HG02623 (cell line): ENCODE data around the gene PRDM16.

Experiments
- ATAC-seq: cut with Tn5 transposase; IDR thresholded peaks from one replicate; pipeline ENCODE4 v1.9.1; 2021; ENCODE audit warnings: moderate library complexity; ENCODE audit not compliant: unreplicated experiment

The PRDM16 gene

DNA sequence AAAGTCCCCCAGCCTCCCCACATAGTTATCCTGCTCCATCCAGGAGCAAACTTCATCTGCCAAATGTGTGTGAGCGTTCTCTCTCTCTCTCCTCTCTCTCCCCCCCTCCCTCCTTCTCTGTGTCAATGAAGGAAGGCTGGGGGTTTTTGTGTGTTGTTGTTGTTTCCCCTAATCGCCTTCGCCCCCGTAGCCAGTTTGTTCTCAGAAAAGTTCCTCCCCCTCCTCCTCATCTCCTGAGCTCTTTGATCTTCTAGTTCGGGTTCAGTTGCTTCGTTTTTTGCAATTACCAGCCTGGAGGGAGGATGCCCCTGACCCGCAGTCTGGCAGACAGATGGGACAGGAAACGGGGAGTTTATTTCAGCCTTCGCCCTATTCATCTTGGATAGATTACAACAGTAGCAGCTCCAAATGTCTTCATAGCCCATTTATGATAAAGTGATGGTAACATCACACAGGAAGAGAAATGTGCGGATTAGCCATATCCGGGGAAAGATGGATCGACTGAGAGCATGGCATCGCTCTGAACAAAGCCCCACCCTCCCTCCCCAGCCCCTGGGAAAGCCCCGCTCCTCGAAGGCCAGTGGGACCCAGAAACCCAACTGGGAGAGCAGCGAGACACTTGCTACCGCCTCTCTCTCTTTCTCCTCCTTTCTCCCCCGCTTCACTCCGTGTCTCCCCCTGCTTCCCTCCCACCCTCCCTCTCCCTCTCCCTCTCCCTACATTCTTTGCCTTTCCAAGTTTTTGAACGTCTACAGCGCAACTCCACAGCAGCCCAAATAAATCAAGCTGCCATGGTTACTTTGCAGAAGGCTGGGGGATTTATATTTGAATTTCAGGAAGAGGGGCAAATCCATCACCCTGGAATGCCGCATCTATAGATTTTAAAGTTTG is 245.7 kb downstream of the PRDM16 start:
- ATAC-seq = no peak

DNA sequence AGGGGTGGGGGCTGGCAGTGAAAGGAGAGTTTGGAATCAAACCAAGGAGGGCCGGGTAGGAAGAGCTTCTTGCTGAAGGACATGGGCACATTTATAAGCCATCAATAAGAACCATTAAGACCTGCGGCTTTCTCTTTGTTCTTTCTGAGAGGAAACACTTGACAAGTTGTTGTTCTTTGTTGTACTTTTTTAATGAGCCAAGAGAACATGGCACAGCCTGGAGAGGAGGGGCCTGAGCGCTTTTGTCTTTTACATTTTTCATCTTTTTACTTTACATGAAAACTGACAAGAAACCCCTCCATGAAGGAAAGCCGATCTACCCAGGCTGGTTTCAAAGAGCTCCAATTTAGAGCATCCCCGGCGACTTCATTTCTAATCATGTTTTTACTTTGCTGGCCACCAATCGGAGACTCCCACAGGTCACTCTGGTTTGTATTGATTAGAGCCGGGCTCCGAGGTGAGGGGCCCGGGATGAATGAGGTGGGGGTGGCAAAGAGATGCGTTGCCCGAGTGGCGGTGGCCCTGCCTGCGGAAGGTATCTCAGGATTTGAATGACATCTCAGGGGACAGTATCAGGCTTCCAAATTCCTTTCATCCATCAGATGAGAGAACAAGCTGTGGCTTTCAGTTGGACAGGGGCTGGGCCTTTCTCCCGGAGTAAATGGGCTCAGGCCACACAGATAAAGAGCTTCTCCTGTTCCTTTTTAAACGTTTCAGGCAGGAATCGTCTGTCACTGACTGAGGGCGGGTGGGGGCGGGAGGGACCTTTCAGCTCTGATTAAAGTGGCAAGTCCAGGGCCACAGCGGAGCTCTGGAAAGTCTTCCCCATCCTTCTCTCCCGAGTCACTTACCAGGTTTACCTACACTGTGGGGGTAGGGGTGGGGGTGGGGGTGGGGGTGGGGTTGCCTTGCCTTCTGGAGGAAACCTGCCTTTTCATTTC is 246.7 kb downstream of the PRDM16 start:
- no peak for ATAC-seq

DNA sequence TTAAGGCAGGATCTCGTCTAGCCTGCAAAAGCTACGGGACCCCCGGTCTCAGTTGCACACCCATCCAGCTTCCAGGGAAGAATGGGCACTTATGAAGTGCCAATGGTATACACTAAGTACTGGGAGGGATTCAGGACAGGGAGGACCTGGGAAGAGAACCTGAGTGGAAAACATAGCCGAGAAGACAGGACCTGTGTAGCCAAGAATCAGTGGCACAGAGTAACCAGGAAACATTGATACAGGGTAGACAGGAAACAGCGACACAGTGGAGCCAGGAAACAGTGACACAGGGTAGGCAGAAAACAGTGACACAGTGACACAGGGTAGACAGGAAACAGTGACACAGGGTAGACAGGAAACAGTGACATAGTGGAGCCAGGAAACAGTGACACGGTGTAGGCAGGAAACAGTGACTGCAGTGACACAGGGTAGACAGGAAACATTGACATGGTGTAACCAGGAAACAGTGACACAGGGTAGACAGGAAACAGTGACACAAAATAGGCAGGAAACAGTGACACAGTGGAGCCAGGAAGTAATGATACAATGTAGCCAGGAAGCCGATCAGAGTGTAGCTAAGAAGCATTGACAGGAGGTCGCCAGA is 247.4 kb downstream of the PRDM16 start:
- ATAC-seq = no peak

GRCh38 chr1:3317456-3317855 is 248.5 kb downstream of the PRDM16 start:
- ATAC-seq = no peak

DNA sequence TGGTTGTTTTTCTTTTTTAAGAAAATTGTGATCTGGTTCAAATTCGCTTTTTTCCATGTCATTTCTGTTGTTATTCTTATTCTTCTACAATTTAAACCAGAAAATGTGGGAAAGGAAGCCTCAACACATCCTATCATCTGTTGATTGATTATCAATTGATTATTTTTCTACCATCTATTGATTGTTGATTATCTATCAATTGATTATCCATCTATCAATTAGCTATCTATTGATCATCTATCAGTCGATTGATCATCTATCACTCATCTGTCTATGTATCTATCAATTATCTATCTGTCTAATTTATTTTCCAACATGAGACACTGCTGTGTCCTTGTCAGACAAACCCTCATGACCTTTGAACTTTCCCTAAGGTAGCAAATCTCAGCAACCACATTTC is 249.3 kb downstream of the PRDM16 start:
- no peak for ATAC-seq

DNA sequence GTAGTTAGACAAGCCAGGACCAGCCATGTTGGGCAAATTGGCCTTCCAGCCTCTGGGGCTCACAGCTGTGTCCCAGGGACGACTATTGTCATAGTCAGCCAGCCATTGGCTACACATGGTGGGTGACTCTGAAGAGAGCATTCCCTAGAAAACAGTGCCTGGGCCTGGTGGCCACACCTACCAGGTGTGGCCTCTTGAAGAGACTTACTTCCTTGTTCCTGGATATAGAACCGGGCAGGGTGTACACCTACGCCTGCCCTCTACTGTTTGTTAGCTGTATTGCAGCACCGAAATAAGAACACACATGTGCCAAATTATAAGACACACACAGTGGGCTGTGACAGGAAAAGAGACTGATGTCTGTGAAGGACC is 250.9 kb downstream of the PRDM16 start:
- no peak for ATAC-seq

- no peak for ATAC-seq
Observed at GRCh38 chr1:3320246-3321152, 251.5 kb downstream of the PRDM16 start.

DNA sequence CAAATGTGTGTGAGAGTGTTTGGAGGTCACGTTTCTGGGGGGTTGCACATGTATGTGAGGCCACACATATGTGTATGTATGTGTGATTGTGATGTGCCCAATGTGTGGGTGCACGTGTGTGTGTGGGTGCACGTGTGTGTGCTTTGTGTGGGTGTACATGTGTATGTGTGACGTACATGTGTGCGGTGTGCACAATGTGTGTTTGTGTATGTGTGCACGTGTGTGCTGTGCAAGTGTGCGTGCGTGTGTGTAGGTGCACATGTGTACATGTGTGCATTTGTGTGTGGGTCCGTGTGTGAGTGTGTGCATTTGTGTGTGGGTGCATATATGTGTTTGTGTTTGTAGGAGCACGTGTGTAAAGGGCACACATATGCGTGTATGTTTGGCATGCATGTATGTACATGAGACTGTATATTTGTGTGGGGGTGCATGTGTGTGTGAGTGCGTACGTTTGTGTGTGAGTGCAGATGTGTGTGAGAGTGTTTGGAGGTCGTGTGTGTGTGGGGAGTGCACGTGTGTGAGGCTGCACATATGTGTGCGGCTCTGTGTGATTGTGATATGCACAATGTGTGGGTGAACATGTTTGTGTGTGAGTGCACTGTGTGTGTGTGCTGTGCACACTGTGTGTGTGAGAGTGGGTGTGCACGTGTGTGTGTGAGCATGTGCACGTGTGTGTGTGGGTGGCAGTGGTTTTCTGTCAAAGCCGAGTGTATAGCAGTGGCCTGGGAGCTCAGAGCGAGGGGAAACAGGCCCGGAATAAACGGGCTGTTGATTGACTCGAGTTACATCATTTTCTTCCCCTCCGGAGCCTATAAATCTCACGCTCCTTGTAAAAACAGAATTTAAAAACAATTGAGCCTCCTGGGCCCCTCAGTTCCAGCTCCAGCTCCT is 252.8 kb downstream of the PRDM16 start:
- no peak for ATAC-seq

DNA sequence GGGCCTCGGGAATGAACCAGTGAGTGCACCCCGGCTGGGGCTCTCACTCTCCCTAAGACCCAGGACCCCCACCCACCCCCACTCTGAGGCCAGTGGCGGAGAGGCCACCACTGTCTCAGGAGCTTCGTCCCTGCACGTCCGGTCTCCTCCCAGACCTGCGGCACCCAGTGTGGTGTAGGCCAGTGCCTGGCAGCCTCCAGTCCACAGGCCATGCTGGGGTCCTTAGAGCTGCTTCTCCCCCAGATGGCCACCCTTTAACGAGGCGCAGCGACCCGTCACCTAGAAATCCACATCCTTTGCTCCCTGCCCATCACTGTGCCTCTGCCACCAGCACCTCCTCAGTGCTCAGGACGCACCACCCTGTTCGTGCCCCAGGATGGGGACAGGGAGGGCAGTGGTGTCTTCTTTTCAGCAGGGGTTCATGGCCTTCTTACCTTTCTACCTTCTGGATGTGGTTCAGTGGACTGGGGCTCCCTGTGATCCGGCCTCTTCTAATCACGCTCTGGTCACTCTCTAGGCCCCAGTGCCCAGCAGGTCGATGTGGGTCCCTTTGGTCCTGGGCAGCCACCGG is 253.5 kb downstream of the PRDM16 start:
- no peak for ATAC-seq

DNA sequence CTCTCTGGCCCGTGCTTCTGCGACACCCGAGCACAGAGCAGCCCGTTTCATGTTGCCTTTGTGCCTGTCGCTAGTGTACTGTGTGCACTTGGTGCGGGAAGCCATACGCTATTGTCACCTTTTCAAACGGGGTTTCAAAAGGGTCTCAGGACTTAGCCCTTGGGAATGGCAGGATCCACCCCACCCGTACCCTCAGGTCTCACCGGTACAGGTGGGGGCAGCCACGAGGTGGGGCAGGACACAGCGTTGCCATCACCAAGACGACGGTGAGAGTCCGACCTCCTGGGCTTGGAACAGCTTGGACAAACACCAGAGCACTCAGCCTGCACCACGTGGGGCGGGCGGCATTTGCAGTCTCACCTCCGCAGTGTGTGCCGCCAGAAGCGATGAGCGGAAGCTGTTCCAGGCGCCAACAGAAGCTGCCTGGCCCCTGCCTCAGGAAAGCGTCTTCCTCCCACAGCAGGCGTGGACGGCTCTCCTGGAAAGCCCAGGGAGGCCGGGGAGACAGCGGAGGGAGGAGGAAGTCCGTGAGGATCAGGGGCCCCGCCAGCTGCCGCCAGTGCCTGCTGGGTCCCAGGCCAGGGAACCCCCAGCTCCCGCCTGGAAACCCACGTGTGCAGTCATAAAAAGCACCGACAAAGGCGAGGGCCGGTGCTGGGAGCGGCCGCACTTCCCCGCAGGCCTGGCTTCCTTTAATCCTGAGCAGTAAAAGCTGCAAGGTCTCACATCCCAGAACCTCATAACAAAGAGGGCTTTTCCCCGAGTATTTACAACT is 254.2 kb downstream of the PRDM16 start:
- no peak for ATAC-seq

- no peak for ATAC-seq
Observed at GRCh38 chr1:3323796-3324703, 255.0 kb downstream of the PRDM16 start.

DNA sequence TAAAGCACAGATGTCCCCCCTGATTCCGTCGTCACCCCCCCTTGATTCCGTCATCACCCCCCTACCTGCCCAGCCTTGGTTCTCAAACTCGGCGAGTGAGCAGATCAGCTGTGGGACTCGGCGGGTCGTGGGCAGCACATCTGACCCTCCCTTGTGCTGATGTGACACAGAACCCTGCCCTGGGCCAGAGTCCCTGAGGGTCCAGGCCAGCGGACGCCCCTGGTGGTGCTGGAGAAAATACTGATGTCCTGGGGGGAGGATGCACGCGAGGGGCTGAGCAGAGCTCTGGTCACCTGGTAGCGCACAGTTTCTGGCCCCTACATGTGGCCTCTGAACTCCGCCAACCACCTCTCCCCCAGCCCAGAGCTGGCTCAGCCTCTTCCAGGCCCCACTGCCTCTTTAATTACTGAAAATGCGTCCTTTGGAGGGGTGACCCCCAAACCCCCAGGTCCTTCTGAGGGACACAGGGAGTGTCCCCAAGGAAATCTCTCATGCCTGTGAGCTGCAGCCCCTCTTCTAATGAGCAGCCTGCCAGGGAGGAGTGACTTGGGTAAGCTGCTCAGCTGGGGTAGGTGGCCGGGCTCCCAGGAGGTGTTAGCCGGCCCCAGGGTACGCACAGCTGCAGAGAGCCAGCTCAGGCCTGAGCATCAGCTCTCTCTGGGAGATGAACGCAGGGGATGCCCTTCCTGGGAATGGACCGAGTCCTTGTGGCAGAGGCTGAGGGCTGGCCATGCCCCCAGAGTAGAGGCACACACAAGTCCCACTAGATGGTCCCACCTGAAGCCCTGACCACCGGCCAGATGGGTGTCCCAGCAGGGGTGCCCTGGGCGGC is 255.9 kb downstream of the PRDM16 start:
- no peak for ATAC-seq

DNA sequence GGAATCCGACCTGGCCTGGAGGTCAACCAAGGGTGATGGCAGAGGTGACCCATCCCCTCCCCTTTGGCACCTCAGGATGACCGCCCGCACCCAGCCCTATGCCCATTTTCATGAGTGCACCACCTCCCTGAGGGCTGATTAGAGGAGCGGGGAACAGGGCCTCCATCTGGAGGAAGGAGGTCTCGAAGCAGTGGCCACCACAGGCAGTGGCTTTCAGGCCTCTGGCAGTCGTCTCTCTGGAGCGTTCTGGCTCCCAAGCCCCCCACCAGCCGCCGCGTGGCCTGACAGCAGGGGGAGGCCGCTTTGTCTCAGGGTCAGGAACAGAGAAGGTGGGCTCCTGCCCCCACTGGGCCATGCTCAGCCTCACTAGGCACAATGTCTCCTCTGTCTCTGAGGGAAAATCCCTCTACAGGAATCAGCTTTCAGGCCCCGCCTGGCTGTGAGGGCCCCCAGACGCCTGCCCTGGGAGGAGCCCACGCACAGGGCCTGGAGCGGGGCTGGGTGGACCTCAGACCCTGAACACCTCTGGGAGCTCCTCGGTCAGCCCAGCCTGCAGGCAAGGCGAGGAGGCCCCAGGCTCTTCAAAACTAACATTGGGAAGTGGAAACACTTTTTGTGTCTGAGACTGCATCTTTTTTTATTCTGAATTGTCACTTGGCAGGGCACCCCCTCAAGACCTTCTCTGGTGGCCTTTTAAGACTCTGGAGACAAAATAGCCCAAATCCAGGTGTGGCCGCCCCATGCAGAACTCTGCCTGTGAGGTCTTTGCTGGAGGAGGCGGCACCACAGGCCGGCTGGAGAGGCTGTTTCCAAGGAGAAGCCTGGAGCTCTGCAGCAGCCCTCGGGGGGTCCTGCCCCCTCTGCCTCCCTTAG is 257.7 kb downstream of the PRDM16 start:
- ATAC-seq = no peak

- no peak for ATAC-seq
Observed at GRCh38 chr1:3327389-3327702, 258.3 kb downstream of the PRDM16 start.

- no peak for ATAC-seq
Observed at GRCh38 chr1:3327936-3328590, 259.1 kb downstream of the PRDM16 start.
